Measurements from ENCODE around the gene PDZD7.

Gene PDZD7

DNA sequence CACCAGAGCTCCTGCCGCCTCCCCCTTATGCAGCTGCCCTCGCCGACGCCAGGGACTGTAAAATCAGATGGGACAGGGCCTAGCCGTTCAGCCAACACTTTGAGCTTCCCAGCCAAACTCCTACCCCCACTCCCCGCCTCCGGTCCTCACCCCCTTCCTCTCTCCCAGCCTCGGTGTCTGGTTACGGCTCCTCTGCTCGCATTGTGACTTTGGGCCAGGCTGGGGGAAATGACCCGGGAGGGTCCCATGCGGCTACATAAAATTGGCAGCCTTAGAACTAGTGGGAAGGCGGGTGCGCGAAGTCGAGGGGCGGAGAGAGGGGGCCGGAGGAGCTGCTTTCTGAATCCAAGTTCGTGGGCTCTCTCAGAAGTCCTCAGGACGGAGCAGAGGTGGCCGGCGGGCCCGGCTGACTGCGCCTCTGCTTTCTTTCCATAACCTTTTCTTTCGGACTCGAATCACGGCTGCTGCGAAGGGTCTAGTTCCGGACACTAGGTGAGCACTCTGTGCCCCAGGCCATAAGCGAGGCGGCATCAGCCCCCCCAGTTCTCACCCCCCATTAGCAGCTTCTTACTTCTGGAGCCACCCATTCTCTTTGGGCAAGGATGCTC is 30.8 kb upstream of the PDZD7 start, which contains the start of gene KAZALD1:
TSS of gene KAZALD1 (plus strand) at position 366 of the 608 bp plus-strand sequence. CDS start 604 bp downstream, outside the sequence.
- H3K4me2 ChIP-seq (ENCODE audit: low read length), result peak within 1 kb of the TSS; percentile 76
- peaks cover 74% of the 10 kb centered on the region for H3K4me1 ChIP-seq (ENCODE audit: control insufficient read depth, low read length)
- no peaks in the 10 kb centered on the region for H3K9me2 ChIP-seq (replicated peaks; ENCODE audit: control insufficient read depth, low read length)
- peak within 1 kb of the TSS; percentile 91 for H3K4me3 ChIP-seq (ENCODE audit: low read length)
- peaks cover 20% of the 10 kb centered on the region for H3K27me3 ChIP-seq (ENCODE audit: control insufficient read depth, low read length)
- H3K27ac ChIP-seq (ENCODE audit: low read depth, low read length), result peak within 1 kb of the TSS; percentile 88
- peaks cover 7% of the 10 kb centered on the region; the same call in 1 of the 2 replicates for H4K20me1 ChIP-seq (ENCODE audit: control insufficient read depth, insufficient read depth, low read depth, low read length)
- no peak for TF ChIP-seq EZH2phosphoT487 (IDR thresholded peaks at IDR 0.05; ENCODE audit: borderline replicate concordance, low read length)
- TF ChIP-seq, protein P1, sequence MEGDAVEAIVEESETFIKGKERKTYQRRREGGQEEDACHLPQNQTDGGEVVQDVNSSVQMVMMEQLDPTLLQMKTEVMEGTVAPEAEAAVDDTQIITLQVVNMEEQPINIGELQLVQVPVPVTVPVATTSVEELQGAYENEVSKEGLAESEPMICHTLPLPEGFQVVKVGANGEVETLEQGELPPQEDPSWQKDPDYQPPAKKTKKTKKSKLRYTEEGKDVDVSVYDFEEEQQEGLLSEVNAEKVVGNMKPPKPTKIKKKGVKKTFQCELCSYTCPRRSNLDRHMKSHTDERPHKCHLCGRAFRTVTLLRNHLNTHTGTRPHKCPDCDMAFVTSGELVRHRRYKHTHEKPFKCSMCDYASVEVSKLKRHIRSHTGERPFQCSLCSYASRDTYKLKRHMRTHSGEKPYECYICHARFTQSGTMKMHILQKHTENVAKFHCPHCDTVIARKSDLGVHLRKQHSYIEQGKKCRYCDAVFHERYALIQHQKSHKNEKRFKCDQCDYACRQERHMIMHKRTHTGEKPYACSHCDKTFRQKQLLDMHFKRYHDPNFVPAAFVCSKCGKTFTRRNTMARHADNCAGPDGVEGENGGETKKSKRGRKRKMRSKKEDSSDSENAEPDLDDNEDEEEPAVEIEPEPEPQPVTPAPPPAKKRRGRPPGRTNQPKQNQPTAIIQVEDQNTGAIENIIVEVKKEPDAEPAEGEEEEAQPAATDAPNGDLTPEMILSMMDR (IDR thresholded peaks at IDR 0.05; ENCODE audit: low read depth, low read length, poor library complexity, severe bottlenecking), result no peak
- no peaks in the 10 kb centered on the region for H3K9me3 ChIP-seq (ENCODE audit: control insufficient read depth, insufficient read depth, low read length)
- peaks cover 37% of the 10 kb centered on the region for H3K79me2 ChIP-seq (ENCODE audit: control insufficient read depth, low read length)
- peaks cover 26% of the 10 kb centered on the region for H3K36me3 ChIP-seq (ENCODE audit: control insufficient read depth, low read length)
- peaks cover 9% of the 10 kb centered on the region for H3F3A ChIP-seq (ENCODE audit: control insufficient read depth, insufficient read depth)

- Histone ChIP-seq H3K4me3 (ENCODE audit: low read length) (peak overlapping the region; percentile 91), H3K27me3 (ENCODE audit: control insufficient read depth, low read length) (peaks cover 13% of the 10 kb centered on the region), H3K9me3 (ENCODE audit: control insufficient read depth, insufficient read depth, low read length) (no peaks in the 10 kb centered on the region), H3F3A (ENCODE audit: control insufficient read depth, insufficient read depth) (peaks cover 9% of the 10 kb centered on the region), H3K4me2 (ENCODE audit: low read length) (peak overlapping the region; percentile 76), H4K20me1 (ENCODE audit: control insufficient read depth, insufficient read depth, low read depth, low read length) (peaks cover 7% of the 10 kb centered on the region; the same call in 1 of the 2 replicates), H3K27ac (ENCODE audit: low read depth, low read length) (peak overlapping the region; percentile 88), H3K4me1 (ENCODE audit: control insufficient read depth, low read length) (peaks cover 74% of the 10 kb centered on the region), H3K79me2 (ENCODE audit: control insufficient read depth, low read length) (peaks cover 44% of the 10 kb centered on the region), H3K9me2 (replicated peaks; ENCODE audit: control insufficient read depth, low read length) (no peaks in the 10 kb centered on the region), H3K36me3 (ENCODE audit: control insufficient read depth, low read length) (peaks cover 33% of the 10 kb centered on the region)
- TF ChIP-seq, protein P1 (IDR thresholded peaks at IDR 0.05; ENCODE audit: low read depth, low read length, poor library complexity, severe bottlenecking), result no peak
- no peak for TF ChIP-seq EZH2phosphoT487 (IDR thresholded peaks at IDR 0.05; ENCODE audit: borderline replicate concordance, low read length)
These were observed 30.2 kb upstream of the PDZD7 start for GRCh38 chr10:101060951-101061623.

DNA sequence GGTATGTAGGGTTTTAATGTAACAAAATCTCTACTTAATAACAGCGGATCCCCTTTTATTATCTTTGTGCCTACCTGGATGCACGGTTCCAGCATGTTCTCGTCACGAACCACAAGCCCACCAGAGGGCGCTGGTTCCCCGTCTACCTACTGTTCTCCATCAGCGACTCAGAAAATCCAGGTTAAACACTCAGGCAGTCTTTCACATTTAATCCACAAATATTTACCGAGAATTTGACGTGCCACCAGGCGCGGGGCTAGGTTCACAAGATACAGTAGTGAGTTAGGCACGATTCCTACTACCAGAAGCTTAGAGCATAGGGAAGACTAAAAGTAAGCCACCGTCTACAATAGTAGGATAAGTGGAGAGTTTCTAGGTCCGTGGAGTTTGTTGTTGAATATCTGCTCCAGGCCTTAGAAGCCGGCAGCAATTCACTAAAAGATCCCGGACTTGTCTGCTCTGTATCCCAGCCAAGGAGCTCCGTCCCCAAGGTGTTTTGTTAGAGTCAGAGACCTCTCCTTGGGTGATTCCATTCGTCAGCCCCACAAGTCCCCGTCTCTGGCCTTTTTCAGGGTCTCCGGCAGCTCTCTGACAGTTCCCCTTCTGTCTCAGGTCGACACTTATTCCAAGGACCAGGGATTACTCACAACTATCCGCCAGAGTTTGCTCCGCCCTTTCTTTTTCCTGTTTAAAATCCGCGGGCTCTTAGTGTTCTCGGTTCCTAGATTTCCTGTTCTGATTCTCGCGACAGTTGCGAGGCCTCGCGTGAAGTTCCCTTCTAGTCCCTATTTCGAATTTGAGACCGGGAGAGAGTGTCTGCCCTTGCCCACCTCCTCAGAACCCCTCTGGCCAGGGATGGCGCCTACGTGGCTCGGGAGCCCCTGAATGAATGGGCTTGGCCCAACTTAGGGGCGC is 29.4 kb upstream of the PDZD7 start:
- H3K4me1 ChIP-seq (ENCODE audit: control insufficient read depth, low read length), result peaks cover 66% of the 10 kb centered on the region
- peaks cover 5% of the 10 kb centered on the region; the same call in 1 of the 2 replicates for H3F3A ChIP-seq (ENCODE audit: control insufficient read depth, insufficient read depth)
- peaks cover 12% of the 10 kb centered on the region for H3K27me3 ChIP-seq (ENCODE audit: control insufficient read depth, low read length)
- H3K9me3 ChIP-seq (ENCODE audit: control insufficient read depth, insufficient read depth, low read length), result no peaks in the 10 kb centered on the region
- TF ChIP-seq, protein P1 (IDR thresholded peaks at IDR 0.05; ENCODE audit: low read depth, low read length, poor library complexity, severe bottlenecking), result peak; percentile 96
- TF ChIP-seq EZH2phosphoT487 (IDR thresholded peaks at IDR 0.05; ENCODE audit: borderline replicate concordance, low read length), result no peak
- H3K4me2 ChIP-seq (ENCODE audit: low read length), result peak overlapping the region; percentile 76
- no peaks in the 10 kb centered on the region for H3K9me2 ChIP-seq (replicated peaks; ENCODE audit: control insufficient read depth, low read length)
- H3K4me3 ChIP-seq (ENCODE audit: low read length), result peak overlapping the region; percentile 91
- peak overlapping the region; percentile 88 for H3K27ac ChIP-seq (ENCODE audit: low read depth, low read length)
- peaks cover 8% of the 10 kb centered on the region; the same call in 1 of the 2 replicates for H4K20me1 ChIP-seq (ENCODE audit: control insufficient read depth, insufficient read depth, low read depth, low read length)
- peaks cover 41% of the 10 kb centered on the region for H3K36me3 ChIP-seq (ENCODE audit: control insufficient read depth, low read length)
- H3K79me2 ChIP-seq (ENCODE audit: control insufficient read depth, low read length), result peaks cover 51% of the 10 kb centered on the region
